GM19351 (cell line): Measurements from ENCODE around the gene IFNL4.
"Not testable (repeated sequence)": the region's sequence is repeated elsewhere in the genome, so short reads cannot be mapped to it uniquely, and the experiment has no call there.

Experiments
- ATAC-seq: cut with Tn5 transposase; IDR thresholded peaks from one replicate; pipeline ENCODE4 v1.9.1; 2021; ENCODE audit warnings: mild to moderate bottlenecking, moderate library complexity; ENCODE audit not compliant: unreplicated experiment

Gene IFNL4

DNA sequence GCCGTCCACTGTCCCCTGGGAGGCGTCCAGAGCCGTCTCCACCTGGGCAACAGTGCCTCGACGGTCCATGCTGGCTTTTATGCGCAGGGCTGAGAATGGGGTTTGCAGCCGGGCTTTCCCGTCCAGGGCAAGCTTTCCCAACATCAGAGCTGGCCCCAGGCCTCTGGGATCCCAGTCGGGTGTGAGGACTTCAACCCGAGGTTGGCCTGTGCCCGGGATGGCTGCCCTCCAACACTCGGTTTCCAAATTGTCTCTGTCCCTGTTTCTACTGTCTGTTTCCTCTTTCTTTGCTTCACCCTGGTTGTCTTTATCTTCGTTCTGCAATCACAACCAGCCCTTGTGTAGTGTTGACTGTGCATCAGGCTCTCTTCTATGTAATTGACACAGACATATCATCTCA is at the start of gene IFNL4:
Gene IFNL4 (minus strand): TSS at position 51 of the 400 bp plus-strand sequence.
- no peak for ATAC-seq

DNA sequence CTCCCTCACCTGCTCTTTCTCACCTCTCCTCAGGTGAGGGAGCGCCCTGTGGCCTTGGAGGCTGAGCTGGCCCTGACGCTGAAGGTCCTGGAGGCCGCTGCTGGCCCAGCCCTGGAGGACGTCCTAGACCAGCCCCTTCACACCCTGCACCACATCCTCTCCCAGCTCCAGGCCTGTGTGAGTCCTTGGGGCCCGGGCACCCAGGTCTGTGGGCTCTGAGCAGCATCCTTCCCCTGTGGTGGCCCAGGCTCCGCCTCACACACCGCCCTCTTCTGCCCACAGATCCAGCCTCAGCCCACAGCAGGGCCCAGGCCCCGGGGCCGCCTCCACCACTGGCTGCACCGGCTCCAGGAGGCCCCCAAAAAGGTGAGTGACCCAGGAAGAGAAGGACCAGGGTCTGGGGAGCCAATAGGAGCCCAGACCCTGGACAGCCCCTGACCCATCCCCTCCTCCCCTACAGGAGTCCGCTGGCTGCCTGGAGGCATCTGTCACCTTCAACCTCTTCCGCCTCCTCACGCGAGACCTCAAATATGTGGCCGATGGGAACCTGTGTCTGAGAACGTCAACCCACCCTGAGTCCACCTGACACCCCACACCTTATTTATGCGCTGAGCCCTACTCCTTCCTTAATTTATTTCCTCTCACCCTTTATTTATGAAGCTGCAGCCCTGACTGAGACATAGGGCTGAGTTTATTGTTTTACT is 49.4 kb upstream of the IFNL4 start:
- ATAC-seq = no peak

DNA sequence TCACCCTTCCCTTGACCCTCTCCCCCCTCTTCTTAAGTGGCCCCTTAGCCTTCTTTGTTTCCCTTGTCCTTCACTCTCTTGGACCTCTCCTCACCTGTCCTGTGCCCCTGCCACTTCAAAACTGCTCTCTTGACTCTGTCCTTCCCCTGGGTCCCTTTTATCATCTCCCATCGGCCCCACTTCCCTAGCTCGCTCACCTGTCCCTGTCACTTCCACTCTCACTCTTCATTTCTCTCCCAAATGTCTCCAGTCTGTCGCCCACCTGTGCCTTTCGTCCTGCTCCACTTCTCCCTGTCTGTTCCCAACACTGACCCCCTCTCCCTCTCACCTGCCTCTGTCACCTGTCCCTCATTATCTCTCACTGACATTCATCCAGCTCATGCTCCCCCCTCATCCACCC is 48.2 kb upstream of the IFNL4 start:
- ATAC-seq = no peak

DNA sequence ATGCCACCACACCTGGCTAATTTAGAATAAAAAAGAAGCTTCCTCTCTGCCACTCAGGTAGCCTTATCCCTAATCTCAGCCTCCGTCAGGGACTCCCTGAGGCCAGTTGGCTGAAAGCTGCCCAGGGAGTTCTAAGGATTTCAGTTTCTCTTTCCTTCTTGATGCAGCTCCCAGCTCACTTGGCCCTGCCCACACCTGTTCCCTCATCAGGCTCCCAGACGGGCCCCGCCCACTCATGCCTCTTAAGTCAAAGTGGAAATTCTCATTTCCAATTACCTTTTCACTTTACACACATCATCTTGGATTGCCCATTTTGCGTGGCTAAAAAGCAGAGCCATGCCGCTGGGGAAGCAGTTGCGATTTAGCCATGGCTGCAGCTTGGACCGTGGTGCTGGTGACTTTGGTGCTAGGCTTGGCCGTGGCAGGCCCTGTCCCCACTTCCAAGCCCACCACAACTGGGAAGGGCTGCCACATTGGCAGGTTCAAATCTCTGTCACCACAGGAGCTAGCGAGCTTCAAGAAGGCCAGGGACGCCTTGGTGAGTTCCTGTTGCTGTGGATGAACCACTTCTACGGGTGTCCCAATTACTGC is 47.5 kb upstream of the IFNL4 start, which contains the start of gene IFNL1:
Gene IFNL1 (plus strand): TSS at position 353 of the 591 bp plus-strand sequence. CDS start 15 bp downstream, at position 368.
- no peak for ATAC-seq

DNA sequence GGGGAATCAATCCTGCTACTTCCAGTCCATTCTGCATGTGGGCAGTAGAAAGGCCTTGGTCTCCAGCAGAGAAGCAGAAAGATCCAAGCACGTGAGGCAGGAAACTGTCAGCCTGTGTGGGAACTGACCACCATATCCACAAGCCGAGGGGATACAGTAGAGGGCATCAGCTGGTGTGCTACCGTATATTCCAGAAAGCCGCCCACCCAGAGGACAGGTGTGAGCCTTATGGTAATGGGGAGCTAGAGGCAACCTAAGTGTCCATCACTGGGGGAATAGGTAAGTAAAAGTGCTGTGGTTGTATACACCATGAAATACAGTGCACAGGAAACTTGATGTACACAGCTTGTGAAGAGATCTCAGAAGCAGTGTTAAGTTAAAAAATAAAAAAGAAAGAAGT is 44.7 kb upstream of the IFNL4 start:
- ATAC-seq = no peak

DNA sequence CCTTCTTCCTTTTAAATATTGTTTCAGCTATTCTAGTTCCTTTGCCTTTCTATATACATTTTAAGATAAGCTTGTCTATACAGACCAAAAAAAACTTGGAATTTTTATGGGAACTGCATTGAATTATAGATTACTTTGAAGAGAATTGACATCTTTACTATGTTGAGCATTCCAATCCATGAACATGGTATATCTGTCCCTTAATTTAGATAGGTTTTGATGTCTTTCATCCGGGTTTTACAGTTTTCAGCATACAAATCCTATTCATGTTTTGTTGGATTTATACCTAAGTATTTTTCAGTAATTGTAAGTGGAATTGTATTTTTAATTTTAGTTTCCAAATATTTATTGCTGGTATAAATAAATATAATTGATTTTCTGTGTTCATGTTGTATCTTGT is 35.4 kb upstream of the IFNL4 start:
- no peak for ATAC-seq

DNA sequence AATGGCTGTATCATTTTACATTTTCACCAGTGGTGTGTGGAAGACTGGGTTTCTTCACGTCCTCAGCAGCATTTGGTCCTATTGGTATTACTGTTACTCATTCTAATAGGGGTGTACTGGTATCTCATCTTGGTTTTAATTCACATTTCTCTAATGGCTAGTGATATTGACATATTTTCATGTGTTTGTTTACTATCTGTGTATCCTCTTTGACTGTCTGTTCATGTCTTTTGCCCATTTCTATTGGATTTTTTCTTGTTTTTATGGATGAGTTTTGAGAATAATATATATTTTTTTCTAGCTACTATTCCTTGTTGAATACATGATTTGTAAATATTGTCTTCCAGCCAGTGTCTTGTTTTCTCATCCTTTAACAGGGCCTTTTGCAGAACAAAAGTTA is 33.4 kb upstream of the IFNL4 start:
- ATAC-seq = no peak

DNA sequence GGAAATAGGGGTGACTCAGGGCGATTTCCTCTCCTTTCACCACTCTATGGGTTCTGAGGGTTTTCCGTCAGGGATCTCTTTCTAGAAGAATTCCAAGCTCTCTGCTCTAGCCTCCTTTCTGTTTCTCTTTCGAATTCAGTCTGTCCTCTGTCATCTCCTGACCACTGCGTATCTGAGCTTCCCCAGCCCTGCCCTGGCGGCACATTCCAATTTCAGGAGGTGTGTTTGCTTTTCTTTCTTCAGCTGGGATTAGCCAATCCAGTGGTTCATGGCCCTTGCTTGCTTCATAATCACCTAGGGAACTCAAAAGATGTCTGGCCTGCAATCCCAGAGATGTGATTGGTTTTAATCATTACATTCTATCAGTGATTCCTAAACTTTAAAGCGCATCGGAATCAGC is 28.9 kb upstream of the IFNL4 start:
- no peak for ATAC-seq

DNA sequence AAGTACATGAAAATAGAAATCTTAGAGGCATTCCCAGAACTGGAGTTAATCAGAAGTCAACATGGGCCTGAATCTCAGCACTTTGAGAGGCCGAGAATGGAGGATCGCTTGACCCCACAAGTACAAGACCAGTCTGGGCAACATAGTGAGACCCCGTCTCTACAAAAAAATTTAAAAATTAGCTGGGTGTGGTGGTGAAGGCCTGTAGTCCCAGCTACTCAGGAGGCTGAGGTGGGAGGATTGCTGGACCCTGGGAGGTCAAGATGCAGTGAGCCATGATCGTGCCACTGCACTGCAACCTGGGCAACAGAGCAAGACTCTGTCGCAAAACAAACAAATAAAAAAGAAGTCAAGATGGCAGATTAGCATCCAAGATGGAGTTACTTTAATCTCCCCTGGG is 28.1 kb upstream of the IFNL4 start:
- ATAC-seq = no peak

DNA sequence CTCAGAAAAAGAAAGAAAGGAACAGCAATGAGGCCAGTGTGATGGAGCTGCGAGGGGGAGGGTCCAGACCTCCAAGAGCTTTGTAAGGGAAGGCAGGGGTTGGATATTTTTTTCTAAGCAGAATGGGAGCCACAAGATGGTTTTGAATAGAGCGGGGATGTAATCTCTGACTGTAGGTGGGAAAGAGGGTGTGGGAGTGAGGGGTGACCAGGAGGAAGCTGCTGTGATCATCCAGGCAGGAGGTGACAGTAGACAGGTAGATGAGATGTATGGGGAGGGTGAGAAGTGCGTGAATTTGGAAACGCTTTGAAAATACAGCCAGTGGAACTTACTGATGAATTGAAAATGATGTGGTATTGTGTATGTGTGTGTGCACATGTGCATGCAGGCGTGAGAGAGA is 26.9 kb upstream of the IFNL4 start:
- ATAC-seq = no peak

DNA sequence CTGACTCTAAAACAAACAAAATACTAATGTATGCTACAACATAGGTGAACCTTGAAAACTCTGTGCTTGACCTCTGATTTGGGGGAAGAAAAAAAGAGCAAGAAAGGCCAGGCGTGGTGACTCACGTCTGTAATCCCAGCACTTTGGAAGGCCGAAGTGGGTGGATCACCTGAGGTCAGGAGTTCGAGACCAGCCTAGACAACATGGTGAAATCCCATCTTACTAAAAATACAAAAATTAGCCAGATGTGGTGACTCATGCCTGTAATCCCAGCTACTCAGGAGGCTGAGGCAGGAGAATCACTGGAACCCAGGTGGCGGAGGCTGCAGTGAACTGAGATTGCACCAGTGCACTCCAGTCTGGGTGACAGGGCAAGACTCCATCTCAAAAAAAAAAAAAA is 25.2 kb upstream of the IFNL4 start:
- ATAC-seq = not testable (repeated sequence)

DNA sequence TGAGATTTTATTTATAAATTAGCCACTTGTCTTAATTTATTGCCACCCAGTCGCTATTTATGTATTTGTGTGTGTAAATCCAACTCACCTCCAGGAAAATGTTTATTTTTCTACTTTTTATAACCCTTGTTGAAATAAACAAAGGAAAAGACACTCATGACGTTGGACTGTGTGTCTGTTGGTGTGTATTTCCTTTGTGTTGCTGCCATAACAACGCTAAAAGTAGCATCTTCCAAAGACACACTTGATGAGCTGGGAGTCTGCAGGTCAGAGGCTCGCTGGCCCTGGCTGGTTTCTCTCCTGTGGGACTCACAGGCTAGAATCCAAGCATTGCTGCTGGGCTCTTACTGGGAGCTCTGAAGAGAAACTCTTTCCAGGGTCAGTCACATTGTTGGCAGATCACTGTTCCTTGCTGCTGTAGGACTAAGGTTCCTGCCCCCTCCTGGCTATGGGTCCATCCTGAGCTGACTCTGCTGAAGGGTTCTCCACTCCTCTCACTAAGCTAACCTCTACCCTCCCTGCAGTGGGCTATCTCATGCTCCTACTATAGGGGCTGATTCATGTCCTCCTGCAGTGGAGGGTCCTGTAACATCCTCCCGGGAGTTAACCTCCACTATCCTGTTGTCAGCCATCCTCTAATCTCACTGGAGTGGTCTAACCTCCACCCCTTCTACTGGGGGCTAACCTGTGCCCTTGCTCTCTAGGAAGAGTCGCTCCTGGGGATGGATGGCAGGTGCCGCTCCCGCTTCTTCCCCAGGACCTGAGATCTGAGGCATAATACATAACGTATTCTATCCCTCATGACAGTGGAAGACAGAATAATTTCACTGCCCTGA is 21.6 kb upstream of the IFNL4 start:
- no peak for ATAC-seq

DNA sequence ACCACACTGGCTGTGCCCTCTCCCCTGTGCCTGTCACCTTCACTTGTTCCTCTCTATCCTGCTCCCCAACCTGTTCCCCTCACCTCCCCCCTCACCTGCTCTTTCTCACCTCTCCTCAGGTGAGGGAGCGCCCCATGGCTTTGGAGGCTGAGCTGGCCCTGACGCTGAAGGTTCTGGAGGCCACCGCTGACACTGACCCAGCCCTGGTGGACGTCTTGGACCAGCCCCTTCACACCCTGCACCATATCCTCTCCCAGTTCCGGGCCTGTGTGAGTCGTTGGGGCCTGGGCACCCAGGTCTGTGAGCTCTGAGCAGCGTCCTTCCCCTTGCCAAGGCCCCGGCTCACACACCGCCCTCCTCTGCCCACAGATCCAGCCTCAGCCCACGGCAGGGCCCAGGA is 20.7 kb upstream of the IFNL4 start:
- ATAC-seq = not testable (repeated sequence)

DNA sequence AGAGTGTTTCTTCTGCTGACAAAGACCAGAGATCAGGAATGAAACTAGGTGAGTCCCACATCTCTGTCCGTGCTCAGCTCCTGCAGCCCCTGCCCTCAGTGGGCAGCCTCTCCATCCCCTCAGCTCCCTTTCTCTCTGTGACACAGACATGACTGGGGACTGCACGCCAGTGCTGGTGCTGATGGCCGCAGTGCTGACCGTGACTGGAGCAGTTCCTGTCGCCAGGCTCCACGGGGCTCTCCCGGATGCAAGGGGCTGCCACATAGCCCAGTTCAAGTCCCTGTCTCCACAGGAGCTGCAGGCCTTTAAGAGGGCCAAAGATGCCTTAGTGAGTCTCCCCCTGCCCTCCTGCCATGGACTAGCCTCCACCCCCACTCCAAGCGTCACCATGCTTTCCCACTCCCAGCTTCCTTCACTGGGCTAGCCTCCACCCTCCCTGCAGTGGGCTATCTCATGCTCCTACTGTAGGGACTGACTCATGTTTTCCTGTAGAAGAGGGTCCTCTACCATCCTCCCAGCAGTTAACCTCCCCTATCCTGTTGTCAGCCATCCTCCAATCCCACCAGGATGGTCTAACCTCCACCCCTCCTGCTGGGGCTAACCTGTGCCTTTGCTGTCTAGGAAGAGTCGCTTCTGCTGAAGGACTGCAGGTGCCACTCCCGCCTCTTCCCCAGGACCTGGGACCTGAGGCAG is 20.0 kb upstream of the IFNL4 start:
- ATAC-seq = not testable (repeated sequence)

DNA sequence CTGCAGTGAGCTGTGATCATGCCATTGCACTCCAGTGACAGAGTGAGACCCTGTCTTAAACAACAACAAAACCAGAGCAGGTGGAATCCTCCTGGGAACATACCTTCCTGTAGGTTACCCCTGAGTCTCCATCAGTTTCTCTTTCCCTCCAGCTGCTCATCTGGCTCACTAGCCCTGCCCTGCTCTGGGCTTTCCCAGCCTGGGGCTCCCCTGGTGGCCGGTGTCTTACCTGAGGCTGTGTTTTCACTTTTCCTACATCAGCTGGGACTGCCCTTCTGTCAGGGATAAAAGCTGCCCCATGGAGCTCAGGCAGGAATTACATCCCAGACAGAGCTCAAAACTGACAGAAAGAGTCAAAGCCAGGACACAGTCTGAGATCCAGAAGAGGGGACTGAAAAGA is 19.4 kb upstream of the IFNL4 start, which contains the start of gene IFNL2:
Gene IFNL2 (plus strand): TSS at position 312 of the 400 bp plus-strand sequence. CDS start 173 bp downstream, outside the sequence.
- not testable (repeated sequence) for ATAC-seq

DNA sequence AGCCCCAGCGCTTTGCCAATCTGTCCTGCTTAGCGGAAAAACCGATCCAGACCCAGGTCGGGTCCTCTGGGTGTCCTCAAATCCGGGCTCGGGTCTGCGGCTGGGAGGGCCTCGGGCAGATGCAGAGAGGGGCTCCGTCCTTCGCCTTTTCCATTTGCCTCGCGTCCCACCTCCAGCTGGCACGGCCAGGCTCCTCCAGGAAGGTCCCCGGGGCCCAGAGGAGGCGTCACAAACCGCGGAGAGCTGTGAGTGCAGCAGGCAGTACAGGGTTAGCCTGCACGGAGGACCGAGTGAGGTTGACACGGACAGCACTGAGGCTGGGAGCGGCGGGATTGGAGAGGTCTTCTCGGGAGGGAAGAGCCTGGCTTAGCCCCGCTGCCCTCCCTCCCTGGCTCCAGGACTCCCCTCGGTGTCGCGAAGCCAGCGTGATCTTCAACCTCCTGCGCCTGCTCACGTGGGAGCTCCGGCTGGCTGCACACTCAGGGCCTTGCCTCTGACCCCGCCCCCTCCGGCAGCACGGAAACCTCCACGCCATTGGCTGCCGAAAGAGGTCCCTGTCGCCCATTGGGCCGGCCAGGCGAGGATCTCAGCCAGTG is 16.8 kb upstream of the IFNL4 start:
- no peak for ATAC-seq

DNA sequence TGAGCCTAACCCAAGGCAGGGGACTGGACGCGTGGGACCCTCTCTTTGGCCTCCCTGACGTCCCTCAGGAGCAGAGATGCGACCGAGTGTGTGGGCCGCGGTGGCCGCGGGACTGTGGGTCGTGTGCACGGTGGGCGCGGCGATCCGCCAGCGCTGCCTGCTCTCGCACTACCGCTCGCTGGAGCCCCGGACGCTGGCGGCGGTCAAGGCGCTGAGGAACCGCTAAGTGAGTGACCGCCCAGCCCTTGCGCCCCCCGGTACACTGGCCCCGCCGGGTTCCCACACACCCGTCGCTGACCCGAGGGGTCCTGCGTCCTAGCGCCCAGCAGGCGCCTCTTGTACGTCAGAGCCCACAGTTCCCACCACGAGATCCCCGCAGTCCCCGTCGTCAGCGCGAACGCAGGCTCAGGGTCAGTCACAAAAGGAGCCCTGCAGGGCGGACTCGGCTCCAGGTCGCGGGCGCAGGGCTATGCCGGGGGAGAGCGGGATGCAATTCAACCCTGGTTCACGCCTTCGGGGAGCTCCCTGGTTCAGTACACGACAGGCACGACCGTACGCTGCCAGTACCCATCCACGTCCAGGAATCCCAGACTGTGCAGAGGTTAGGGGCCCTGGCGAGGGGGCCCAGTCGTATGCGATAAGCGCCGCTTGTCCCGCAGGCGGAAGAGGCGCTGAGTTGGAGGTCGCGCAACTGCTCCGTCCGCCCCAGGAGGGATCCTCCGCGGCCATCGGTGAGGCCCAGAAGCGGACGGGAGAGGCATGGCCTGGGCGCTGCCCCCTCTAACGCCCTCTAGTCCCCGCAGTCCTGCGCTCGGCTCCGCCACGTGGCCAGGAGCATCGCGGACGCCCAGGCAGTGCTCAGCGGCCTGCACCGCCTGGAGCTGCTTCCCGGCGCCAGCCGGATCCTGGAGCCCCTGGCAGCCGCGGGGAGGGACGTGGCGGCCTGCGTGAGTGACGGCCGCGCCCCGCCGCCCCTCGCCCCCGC is 15.9 kb upstream of the IFNL4 start:
- no peak for ATAC-seq

DNA sequence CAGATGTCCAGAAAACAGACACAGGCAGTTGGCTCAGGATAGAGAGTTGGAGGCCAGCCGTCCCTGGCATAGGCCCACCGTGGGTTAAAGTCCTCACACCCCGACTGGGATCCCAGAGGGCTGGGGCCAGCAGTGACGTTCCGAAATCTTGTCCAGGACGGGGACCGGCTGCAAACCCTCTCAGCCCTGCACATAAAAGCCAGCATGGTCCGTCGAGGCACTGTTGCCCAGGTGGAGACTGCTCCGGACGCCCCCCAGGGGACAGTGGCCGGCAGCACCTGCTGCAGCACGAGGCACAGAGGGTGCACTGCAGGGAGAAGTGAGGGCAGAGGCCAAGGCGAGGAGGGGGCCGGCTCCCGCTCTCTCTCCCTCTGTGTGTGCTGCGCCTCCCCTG is 15.3 kb upstream of the IFNL4 start:
- no peak for ATAC-seq

DNA sequence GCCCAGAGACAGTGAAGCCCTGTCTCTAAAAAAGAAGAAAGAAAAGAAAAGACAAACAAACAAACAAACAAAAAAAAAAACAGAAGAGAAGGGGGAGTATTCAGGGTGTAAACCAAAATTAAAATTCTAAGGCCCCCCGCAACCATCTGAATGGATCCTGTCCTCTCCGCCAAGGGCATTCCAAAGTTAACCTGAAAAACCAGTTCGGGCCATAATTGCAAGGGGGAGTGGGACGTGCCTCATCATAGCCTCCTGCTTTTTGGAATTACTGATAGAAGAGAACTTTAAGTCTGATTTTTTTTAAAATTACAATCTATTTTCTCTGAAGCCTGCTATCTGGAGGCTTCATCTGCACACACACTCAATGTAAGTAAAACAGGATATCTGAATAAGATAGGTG is 13.8 kb upstream of the IFNL4 start:
- ATAC-seq = no peak

DNA sequence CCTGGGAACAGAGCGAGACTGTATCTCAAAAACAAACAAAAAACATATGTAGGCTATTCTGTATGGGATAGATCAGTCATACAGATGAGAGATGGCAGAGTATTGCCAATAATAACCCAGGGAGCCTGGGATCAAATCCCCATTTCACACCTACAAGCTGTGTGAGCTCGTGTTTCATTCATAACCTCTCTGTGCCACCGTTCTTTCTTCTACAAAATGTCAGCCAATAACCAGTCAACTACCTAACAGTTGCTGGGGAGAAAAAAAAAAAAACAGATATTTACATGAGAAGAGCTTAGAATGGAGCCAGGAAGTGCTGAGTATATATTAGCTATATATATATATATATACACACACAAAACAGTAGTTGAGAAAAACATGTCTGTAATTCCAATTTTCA is 13.0 kb upstream of the IFNL4 start:
- ATAC-seq = no peak
